ENCODE measurements around the gene TACR3.
"Not testable (repeated sequence)": the region's sequence is repeated elsewhere in the genome, so short reads cannot be mapped to it uniquely, and the experiment has no call there.

The TACR3 gene

DNA sequence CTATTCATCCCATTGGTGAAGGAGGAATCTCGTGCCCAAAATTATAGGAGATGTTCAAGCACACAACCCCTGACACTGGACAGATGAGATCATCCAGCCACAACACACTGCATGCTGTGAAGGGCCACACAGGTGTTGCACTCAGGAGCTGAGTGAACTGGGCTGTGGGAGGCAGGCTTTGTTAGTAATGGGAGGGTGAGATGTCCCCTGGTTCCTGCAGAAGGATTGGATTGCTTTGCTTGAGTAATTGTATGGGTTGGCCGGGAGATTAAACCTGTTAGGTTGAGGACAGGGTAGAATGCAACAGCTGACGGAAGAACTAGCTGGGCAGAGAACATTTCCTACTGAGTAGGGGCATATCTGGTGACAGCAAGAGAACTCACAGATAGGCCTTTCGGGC lies 152.2 kb downstream of the TACR3 start:
- no peak for DNase-seq
- Histone ChIP-seq H3K4me3 (no peak overlapping the region), H3K27me3 (no peaks in the 10 kb centered on the region), H3K36me3 (no peaks in the 10 kb centered on the region), H3K27ac (no peak overlapping the region), H3K9me3 (no peaks in the 10 kb centered on the region), H3K4me1 (no peaks in the 10 kb centered on the region)
- intact Hi-C loops (cut with DNase I; ENCODE audit: low total_unique reads): no loop called here
- TF ChIP-seq CTCF (IDR thresholded peaks at IDR 0.05): no peak

DNA sequence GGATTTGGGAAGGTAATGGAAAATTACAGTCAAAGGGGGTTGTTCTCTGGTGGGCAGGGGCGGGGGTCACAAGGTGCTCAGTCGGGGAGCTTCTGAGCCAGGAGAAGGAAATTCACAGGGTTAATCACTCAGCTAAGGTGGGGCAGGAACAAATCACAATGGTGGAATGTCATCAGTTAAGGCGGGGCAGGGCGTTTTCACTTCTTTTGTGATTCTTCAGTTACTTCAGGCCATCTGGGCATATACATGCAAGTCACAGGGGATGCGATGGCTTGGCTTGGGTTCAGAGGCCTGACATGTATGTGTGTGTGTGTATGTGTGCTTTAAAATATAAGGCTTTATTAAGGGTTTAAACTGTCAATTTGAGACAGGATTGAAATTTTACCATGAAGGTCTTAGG lies 160.6 kb downstream of the TACR3 start:
- H3K36me3 ChIP-seq; H3K27ac ChIP-seq; H3K4me3 ChIP-seq; H3K27me3 ChIP-seq; H3K9me3 ChIP-seq; DNase-seq; intact Hi-C loops (cut with DNase I; ENCODE audit: low total_unique reads); H3K4me1 ChIP-seq: not testable (repeated sequence)

Data from tibial artery (tissue), 4 donors.